M059J (cell line): Measurements from ENCODE around the gene WDR37. TPM values are rescaled to one million over a fixed set of nuclear protein-coding genes. Genes with fewer than 3 reads are reported as not detected.

Experiments used
- DNase-seq: peaks from one replicate; pipeline ENCODE4 v3.0.0-alpha.2; 2012; ENCODE audit warnings: low read depth
- total RNA-seq: library from RNA; depleted of rRNA; stranded (reverse); fragments of >200 nt; shearing (Covaris generic); gene quantifications from 2 replicates; pipeline ENCODE4 v1.2.3, GENCODE V29; 2014

Gene WDR37
- total RNA-seq, 1 experiment from 2014 or later: 5.6 TPM

DNA sequence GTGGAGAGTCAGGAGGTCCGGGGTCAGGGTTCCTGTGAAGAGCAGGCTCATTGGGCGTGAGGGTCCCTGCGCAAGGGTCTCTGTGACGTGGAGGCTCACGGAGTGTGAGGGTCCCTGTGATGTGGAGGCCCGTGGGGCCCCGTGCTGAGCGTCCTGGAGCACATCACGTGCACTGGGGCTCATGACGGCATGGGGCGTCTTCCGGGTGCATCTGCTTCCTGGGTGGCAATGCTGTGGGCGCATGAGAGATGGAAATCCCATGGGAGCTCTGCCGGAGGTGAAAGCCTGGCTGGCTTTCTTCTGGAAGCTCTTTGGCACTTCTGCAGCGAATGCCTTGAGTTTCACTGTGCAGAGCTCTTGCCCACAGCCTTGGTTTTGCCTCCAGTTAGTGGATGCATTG lies 71.4 kb downstream of the WDR37 start:
- DNase-seq: no peak

DNA sequence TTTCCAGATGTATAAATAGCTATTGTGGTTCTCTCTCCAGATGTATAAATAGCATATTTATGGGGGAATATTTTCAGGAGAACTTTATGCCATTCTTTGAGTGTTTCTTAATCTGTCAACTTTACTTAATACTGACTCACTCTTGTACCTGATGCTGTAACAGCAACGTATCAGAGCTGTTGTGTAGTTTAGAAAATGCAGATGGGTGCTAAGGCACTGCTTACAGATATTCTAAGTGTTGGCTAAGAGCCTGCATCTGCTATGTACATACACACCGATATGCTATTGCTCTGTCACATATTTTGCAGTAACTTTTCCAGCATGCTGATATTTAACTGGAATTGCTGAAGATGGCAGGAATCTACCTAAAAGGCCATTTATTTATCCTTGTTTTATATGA lies 71.9 kb downstream of the WDR37 start:
- DNase-seq: no peak

DNA sequence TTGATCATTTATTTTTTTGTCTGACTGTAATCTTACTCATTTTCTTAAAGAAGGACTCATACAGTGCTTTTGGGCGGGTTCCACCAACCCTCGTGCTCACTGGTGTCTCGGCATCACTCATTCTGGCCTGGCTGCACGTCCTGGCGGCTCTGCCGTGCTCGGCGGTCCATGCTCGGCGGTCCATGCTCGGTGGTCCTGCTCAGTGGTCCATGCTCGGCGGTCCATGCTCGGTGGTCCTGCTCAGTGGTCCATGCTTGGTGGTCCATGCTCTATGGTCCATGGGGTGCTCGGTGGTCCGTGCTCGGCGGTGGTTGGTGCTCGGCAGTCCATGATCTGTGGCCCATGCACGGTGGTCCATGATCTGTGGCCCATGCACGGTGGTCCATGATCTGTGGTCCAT lies 72.5 kb downstream of the WDR37 start:
- DNase-seq: no peak

DNA sequence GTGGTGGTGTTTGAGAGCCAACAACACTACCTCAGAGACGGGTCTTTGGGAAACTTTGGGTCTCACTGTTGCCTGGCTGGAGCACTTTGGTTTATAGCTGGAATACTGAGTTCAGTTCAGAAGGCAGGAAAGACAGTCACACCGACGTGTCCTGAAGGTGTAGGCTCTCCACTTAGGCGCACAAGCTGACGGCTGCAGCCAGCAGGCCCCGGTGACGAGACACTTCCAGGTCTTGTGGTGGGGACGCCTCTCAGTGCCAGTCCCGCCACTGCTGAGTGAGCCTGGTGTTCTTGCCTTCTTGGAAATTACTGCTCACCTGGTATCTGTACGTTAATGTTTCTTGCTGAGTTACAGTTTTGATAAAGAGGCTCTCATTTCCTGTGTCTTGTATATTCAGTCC lies 74.0 kb downstream of the WDR37 start:
- no peak for DNase-seq

DNA sequence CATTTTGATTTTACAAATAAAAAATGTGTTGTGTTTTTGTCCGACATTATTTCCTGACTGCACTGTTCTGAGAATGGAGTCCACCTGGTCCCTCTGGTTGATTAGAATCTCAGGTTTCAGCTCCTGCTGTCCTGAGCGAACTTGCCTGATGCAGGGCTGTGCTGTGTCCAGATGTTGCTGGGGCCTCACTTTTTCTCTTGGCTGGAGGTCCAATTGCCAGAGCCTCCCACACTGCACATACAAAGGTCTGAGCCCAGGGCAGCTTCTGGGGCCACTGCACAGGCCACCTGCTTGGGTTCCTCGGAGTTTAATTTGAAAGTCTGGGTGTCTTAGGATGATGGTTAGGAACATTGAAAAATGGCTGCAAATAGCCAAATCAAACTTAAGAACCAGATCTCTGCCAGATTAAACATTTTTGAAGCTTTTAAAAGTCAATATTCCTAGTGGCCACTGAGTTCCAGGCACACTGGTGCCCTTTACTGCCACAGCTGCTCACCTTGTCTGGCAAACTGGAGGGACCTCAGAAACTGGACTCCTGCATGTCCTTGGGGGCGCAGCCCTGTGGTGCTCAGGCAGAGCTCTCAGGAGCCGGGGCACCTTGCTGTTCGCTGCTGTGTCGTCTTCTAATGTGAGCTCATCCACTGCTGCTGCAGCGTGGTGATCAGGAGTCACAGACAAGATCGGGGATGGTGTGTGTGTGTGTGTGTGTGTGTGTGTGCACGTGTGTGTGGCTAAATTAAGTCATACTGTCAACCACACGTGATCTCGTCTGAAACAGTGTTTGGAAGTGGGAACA lies 75.0 kb downstream of the WDR37 start:
- DNase-seq: no peak

DNA sequence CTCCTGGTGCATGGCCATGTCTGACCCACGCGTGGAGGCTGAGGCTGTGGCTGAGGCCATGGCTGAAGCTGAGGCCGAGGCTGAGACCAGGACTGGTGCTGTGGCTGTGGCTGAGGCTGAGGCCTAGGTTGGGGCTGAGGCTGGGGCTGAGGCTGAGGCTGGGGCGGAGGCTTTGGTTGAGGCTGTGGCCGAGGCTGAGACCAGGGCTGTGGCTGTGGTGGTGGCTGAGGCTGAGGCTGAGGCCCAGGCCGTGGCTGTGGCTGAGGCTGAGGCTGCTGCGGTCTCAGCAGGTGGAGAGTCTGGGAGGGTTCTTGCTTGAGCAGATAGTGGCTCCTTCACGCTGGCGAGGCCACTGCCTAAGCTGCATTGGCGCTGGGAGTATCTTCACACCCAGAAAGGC lies 76.4 kb downstream of the WDR37 start:
- no peak for DNase-seq

DNA sequence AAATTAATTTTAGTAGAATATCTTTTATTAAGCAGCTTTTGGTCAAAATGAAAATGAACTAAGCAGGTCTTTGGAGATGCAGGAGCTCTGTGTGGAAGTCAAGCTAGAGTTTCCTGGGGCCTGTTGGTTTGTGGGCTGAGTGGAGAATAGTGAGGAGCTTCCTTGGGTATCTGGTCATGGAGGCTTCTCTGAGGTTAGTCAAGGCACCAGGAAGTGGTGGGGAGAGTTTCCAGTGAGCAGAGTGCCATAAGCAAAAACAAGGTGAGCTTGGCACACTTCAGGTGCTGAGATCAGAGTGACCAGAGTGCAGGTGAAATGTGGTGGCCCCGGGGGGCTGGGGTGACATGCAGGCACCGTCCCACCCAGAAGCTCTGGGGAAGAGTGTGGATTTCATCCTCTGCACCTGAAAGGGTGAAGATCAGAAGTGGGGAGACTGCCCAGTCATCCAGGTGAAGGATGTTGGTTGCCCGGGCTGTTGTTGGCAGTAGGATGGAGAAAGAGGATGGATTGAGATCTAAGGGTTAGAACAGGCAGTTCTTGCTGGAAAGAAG lies 77.4 kb downstream of the WDR37 start:
- no peak for DNase-seq

DNA sequence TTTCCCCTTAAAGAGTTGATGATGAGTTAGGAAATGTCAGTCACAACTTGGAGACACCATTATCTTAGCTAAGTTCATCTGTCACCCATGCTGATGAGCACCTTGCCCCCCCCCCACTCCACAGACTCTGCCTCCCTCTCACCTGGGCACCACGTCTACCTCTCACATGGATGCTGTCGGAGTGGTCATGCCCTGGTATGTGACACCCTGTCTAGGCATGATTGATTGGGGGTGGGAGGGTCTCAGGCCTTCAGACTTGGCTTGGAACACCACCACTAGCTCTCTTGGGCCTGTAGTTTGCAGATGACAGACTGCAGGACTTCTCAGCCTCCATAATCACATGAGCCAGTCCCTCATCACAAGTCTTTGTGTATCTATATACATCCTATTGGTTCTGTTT lies 78.0 kb downstream of the WDR37 start:
- DNase-seq: no peak

DNA sequence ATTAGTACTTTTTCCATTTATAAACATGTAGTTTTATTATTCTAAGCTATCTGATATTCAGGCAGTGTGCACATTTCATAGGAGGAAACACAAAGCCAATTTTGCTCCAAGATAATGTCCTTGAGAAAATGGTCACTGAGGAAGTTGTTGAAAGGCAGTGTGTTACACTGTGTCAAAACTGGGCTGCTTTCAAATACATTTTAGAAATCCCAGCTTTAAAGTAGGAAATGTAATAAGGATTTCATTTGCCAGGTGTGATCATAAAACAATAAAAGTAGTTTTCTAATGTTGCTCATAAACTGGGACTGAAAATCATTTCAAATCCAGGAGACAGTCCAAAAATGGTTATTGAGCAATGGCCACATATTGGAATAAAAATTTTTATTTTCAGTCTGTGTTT lies 80.1 kb downstream of the WDR37 start:
- no peak for DNase-seq

DNA sequence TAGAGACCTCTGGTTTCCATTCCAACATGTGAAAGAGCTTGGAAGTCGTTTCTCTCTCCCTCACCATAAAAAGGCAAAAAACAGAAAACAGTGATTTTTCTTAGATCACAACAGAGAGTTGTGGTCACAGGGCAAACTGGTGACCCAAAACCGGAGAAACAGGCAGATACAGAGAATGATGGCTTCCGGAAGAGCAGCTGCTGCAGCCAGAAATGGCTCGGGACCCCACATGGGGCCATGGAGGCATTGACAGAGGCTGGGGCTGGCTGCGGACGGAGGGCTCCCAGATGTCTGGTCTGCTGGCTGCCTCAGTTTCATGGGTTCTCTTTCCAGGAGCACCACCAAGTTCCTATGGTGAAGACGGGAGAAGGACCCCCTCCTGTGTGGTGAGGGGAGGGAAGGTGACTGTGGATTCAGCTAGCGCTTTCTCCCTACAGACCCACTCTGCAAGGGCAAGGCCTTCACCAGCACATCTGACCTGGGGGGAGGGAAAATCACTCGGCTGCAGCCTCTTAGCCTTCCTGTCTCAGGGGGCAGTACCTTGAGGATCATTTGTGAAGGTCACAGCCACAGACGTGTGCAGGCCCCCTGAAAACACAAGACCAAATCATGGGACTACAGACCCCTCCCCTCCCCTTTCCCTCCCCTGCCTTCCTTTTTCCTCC lies 81.4 kb downstream of the WDR37 start:
- DNase-seq: no peak

DNA sequence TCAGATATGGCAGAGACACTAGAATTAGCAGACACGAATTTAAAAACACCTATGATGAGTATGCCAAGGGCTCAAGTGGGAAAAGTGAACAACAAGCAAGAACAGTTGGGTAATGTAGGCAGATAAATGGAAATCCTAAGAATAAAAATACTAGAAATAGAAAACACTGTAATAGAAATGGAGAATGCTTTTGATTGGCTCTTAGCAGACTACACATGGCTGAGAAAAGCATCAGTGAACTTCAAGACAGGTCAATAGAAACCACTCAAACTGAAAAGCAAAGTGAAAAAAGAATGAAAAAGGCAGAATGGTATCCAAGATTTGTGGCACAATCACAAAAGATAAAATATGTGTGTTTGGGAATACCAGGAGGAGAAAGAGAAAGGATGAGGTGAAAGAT lies 82.3 kb downstream of the WDR37 start:
- DNase-seq: no peak

DNA sequence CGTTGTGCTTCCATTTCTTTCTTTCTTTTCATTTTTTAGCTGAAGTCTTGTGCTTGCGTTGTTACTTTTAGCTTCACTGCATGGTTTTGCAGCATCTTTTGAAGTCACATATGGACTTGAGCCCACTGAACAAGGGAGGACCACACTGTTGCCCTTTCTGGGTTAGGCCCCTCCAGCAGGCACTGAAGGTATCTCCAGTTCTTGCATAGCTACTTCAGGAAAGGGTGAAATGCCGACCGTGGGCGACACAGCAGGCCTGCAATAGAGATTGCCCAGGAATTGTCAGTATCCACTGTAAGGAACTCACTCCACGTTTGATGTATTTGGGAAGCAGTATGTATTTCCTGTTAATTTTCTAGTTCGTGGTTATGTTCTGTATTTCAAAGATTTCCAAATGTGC lies 85.1 kb downstream of the WDR37 start:
- DNase-seq: no peak

DNA sequence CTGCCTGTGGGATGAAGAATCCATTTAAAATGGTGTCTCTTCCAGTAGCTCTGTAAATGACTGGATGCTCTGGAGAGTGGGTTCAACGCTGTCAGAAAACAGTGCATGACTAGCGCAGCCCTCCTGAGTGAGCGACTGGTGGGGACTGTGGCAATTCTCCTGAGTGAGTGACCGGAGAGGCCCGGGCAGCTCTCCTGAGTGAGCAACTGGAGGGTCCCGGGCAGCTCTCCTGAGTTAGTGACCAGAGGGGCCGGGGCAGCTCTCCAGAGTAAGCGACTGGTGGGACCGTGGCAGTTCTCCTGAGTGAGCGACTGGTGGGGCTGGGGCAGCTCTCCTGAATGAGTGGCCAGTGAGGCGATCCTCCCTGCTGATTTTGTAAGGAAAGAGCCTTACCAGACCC lies 85.5 kb downstream of the WDR37 start:
- no peak for DNase-seq

DNA sequence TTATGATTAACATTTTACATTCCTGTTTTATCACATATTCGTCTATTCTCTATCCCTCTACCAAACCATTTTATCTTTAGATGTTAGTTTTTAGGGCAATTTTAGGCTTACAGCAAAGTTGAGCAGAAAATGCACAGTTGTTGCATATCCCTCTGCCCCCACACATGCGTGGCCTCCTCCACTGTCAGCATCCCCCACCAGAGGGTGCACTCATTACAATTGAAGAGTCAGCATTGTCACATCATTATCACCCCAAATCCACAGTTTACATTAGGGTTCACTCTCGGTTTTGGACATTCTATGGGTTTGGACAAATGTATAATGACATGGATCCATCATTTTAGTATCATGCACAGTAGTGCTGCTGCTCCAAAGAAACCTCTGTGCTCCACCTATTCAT lies 86.4 kb downstream of the WDR37 start:
- DNase-seq: no peak

DNA sequence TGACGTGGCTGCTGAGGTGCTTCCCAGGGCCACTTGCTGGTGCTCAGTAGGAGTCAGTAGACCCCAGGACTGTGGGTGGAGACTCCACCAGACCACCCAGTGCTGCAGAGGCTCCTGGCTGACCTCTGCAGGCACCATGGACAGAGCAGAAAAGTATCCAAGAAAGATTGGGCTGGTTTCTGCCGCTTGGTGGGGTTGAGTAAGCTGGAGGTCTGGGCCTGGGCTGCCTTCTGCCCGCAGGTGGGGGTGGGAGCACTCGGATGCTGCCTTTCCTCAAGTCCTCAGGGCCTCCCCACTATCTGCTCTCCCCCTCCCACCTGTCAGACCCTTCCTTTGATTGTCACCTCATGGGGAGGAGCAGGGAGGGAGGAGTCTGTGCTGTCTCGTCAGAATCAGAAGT lies 91.6 kb downstream of the WDR37 start:
- DNase-seq: no peak

DNA sequence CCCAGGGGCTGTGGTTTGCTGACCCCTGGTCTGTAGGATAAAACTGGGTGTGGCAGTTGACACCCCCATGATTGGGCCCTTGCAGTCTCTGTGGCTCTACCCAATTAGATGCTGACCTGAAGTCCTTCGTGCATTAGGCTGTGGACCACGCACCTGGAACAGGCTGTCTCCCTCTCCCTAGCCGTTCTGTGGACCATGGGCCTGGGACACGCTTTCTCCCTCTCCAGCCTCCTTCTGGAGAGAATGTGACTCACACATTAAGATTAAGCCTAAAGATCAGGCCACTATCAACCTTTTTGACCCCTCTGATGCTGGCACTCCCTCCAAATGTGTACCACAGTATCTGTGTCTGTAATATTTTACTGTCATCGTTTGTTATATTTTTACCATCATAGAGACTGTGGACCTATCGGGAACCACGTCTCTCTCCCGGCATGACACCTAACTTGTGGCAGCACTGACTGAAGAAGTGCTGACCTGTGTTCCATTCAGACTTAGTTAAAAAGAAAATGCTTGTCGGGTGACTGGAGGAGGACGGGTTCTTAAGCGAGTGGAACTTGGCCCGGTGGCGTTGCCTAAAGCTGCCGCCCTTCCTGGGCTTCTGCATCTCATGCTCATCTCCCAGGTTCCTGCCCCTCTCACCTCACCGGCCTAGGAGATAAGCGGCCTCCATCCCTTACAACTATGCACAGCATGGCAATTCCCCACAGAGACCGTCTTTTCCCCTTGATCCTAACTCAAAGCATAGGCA lies 92.8 kb downstream of the WDR37 start:
- DNase-seq: no peak

DNA sequence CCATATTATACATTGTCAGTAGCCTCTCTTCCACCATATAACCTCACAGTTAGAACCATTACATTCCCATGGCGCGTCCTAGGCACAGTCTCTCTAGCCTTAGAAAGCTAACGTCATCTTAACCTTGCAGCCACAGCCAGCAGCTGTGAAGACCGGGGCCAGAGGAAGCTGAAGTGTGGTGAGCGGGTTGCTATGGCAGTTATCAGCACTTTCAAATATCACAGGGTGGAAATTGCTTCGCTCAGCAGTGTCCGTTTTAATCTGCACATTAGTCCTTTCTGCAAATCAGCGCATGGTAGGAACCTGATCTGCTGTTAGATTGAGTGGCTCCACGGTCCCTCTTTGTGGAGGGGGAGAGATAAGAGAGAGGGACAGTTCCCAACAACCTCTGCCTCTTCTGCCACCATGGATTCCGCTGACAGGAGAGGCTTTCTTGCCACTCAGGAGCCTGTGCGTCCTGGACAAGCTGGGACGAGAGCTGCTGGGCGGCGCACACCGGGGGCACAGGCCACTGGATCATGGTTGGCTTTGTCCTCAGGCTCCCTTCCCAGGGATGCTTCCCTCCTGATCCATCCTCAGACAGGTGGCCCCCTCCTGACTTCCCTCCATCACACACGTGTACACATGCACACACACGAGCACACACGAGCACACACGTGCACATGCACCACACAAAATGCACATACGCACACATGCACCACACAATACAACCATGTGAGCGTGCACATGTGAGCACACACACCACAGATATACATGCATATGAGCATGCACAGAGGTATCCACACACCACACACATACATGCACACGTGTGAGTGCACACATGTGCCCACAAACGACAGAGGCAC lies 93.8 kb downstream of the WDR37 start:
- DNase-seq: no peak

DNA sequence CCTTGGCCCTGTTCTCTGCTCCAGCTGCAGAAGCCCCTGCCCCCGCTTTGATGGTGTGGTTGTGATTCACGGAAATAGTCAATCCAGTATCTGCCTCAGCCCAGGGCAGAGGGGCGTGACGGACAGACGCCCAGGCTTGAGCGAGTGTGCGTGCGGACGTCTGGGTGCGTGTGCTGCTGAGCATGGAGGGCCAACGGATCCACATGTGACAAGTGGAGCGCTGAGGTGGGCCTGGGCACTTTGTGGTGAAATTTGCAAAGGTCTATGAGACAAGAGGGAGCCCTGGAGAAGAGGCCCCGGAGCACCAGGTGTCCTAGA lies 94.4 kb downstream of the WDR37 start:
- no peak for DNase-seq

DNA sequence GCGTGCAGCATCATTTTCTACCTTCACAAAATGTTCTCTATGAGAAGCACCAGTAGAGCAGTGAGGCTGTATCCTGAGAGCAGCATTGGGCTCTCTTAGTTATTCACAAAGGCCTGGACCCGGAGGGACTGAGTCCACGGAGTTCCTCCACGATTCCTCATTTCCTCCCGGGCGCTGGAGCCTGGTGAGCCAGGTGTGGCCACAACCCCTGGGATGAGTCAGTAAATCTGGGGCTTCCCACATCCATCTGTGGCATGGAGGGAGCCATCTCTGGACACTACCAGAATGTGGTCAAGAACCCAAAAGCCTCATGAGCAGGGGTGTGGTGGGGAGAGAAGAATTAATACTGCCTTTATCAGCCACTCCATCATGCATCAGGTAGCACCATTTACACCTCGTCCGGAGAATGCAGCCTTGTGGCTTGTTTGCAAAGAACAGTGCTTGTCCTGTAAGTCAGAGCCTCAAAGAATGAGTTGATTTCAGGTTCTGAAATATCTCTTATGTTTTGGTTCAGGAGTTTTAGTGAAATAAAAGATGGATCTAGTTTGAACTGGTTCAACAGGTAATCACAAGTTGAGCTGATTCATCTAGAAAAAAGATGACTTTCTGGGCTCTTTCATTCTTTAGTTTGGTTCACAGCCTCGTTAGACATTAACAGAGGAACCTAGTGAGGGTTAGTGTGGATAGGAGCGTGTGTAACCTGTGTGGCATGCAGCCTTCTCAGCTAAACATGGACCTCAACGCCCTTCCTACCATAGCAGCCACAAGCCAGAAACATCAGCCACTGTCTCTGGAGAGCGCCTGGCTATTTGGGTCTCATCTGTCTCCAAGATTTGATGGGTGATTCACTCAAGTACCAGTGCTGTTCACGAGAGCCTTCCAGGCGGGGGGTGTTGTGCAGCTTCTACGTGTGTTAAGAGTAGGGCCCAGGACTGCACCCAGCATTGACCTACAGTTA lies 95.2 kb downstream of the WDR37 start:
- DNase-seq: peak; percentile 3

DNA sequence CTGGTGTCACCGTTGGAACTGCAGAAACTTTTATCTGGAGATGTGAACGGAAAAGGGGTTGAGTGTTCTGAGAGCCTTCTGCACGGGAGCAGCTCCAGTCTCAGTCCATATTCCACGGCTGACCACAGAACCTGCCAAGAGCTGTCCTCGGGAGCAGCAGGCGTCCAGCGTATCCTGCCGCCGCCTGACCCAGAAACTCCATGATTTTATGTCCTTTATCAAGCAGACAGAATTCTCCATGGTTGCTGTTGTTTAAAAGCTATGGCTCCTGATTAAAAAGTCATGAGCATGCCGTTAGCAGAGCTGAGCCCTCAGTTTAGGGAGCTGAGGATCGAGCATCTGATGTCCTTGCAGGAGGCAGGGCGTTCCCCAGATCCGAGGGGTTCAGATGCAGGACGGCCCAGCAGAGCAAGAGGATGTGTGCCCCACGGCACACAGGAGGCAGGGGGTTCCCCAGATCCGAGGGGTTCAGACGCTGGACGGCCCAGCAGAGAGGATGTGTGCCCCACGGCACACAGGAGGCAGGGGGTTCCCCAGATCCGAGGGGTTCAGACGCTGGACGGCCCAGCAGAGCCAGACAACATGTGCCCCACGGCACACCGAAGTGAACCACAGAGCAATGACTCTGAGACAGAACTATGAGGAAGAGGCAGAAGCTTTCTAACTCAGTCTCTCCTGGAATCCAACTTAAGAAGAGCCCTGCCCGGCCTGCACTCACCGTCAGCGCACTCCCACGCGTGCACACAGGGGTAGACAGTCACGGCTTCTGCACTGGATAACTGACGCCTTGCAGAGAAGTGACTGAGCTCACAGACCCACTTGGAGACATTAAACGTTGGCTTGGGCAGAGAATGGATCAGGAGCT lies 96.4 kb downstream of the WDR37 start:
- no peak for DNase-seq
